IMR-90 (cell line): ENCODE results near the gene ANKRD13B. TPM values are rescaled to one million over a fixed set of nuclear protein-coding genes. Genes with fewer than 3 reads are reported as not detected.

Source experiments
- ATAC-seq: fragments of 200-7000 bp; cut with Tn5 transposase; 2 replicates; pipeline ENCODE4 v1.9.1; 2020; ENCODE audit warnings: low read depth, mild to moderate bottlenecking, moderate library complexity
- BruUV-seq: library from RNA; stranded (reverse); fragments of 400-500 nt; replicated peaks from 2 replicates; lab custom pipeline; 2021; lab: Mats Ljungman, UMichigan
- CTCF ChIA-PET: fragments of 300-600 bp; formaldehyde crosslinking; extraction: SDS; loops from one replicate; lab custom pipeline; 2021; ENCODE audit warnings: antibody characterized with exemption; lab: Yijun Ruan, JAX
- POLR2A ChIA-PET: fragments of 300-600 bp; sonication (Branson Sonifier 250); formaldehyde crosslinking; loops from one replicate; lab custom pipeline; 2022; ENCODE audit warnings: antibody characterized with exemption; ENCODE audit not compliant: unreplicated experiment; lab: Charles Lee
- DNase-seq: peaks from one replicate; pipeline ENCODE4 v3.0.0; 2013
- H2AFZ ChIP-seq: replicated peaks from 2 replicates; pipeline ENCODE3; 2013; ENCODE audit warnings: low read length, mild to moderate bottlenecking; ENCODE audit not compliant: poor library complexity
- H2AK5ac ChIP-seq: 2 replicates; pipeline ENCODE4 v1.6.1; 2013; ENCODE audit warnings: low read depth, low read length, inconsistent platforms
- H2AK9ac ChIP-seq: replicated peaks from 2 replicates; pipeline ENCODE3; 2013; ENCODE audit warnings: mild to moderate bottlenecking, low read depth, low read length, moderate library complexity; ENCODE audit not compliant: poor library complexity
- H2BK120ac ChIP-seq: 2 replicates; pipeline ENCODE4 v1.6.1; 2013; ENCODE audit warnings: low read depth, low read length, inconsistent platforms
- H2BK15ac ChIP-seq: 3 replicates; pipeline ENCODE4 v1.6.1; 2013; ENCODE audit warnings: low read depth, low read length, inconsistent platforms
- H2BK20ac ChIP-seq: 2 replicates; pipeline ENCODE4 v1.6.1; 2013; ENCODE audit warnings: low read depth, mild to moderate bottlenecking, inconsistent platforms, low read length, moderate library complexity
- H2BK5ac ChIP-seq: 2 replicates; pipeline ENCODE4 v1.6.1; 2013; ENCODE audit warnings: mild to moderate bottlenecking, low read depth, low read length, inconsistent platforms; ENCODE audit not compliant: poor library complexity, severe bottlenecking
- H3K14ac ChIP-seq: replicated peaks from 2 replicates; pipeline ENCODE4 v1.6.1; 2013; ENCODE audit warnings: low read depth, low read length, inconsistent platforms
- H3K18ac ChIP-seq: 2 replicates; pipeline ENCODE4 v1.6.1; 2013; ENCODE audit warnings: low read depth, low read length, control low read depth
- H3K23ac ChIP-seq: 2 replicates; pipeline ENCODE4 v1.6.1; 2013; ENCODE audit warnings: low read depth, low read length, inconsistent platforms
- H3K27ac ChIP-seq: 2 replicates; pipeline ENCODE4 v1.5.1; 2013; ENCODE audit warnings: mild to moderate bottlenecking, control low read depth, low read length; ENCODE audit not compliant: insufficient read depth
- H3K27me3 ChIP-seq: 2 replicates; pipeline ENCODE4 v1.6.1; 2013; ENCODE audit warnings: low read length; ENCODE audit not compliant: control insufficient read depth, insufficient read depth
- H3K36me3 ChIP-seq: 2 replicates; pipeline ENCODE4 v1.6.1; 2013; ENCODE audit warnings: low read length, mixed read lengths; ENCODE audit not compliant: control insufficient read depth, insufficient read depth
- H3K4ac ChIP-seq: 2 replicates; pipeline ENCODE4 v1.6.1; 2013; ENCODE audit warnings: low read depth, low read length, inconsistent platforms
- H3K4me1 ChIP-seq: 2 replicates; pipeline ENCODE4 v1.6.1; 2013; ENCODE audit warnings: low read length, mixed read lengths; ENCODE audit not compliant: control insufficient read depth, insufficient read depth
- H3K4me2 ChIP-seq: 2 replicates; pipeline ENCODE4 v1.6.1; 2013; ENCODE audit warnings: low read depth, mild to moderate bottlenecking, control low read depth, low read length, moderate library complexity
- H3K4me3 ChIP-seq: 2 replicates; pipeline ENCODE4 v1.5.1; 2013; ENCODE audit warnings: low read depth, mild to moderate bottlenecking, control low read depth, low read length, moderate library complexity; ENCODE audit not compliant: insufficient read depth
- H3K56ac ChIP-seq: 2 replicates; pipeline ENCODE4 v1.6.1; 2013; ENCODE audit warnings: low read length, inconsistent platforms; ENCODE audit not compliant: insufficient read depth; ENCODE audit errors: extremely low read depth
- H3K79me1 ChIP-seq, 2 experiments: 2 replicates each; pipeline ENCODE4 v1.6.1; 2013; ENCODE audit warnings: low read length in 2 of 2, inconsistent platforms in 1 of 2, low read depth in 1 of 2
- H3K9ac ChIP-seq: 2 replicates; pipeline ENCODE4 v1.6.1; 2013; ENCODE audit warnings: low read depth, low read length, control low read depth
- H3K9me1 ChIP-seq: 2 replicates; pipeline ENCODE4 v1.6.1; 2013; ENCODE audit warnings: low read length, inconsistent platforms; ENCODE audit not compliant: insufficient read depth
- H3K9me3 ChIP-seq: 2 replicates; pipeline ENCODE4 v1.6.1; 2013; ENCODE audit warnings: low read length; ENCODE audit not compliant: control insufficient read depth, insufficient read depth
- H4K20me1 ChIP-seq: 2 replicates; pipeline ENCODE4 v1.6.1; 2013; ENCODE audit warnings: low read length, inconsistent platforms; ENCODE audit not compliant: insufficient read depth
- H4K5ac ChIP-seq: 2 replicates; pipeline ENCODE4 v1.6.1; 2013; ENCODE audit warnings: mild to moderate bottlenecking, low read depth, low read length, control low read depth
- H4K8ac ChIP-seq, 2 experiments: 2 replicates each; pipeline ENCODE4 v1.6.1; 2013; ENCODE audit warnings: low read depth in 2 of 2, low read length in 2 of 2, control low read depth in 1 of 2, inconsistent platforms in 1 of 2
- H4K91ac ChIP-seq: 2 replicates; pipeline ENCODE4 v1.6.1; 2013; ENCODE audit warnings: low read depth, low read length, inconsistent platforms; ENCODE audit not compliant: insufficient read depth
- CHD1 ChIP-seq: IDR thresholded peaks from 2 replicates; pipeline ENCODE4 v1.6.1; 2012; ENCODE audit warnings: low read depth, low read length, improper control_type of control experiment
- WGBS, 2 experiments: methylation state at CpG; one replicate each; pipeline versions ENCODE4 v1.1.5 to v1.1.7; 2013; ENCODE audit warnings: missing lambda C conversion rate in 2 of 2; ENCODE audit not compliant: insufficient read length in 1 of 2; ENCODE audit errors: extremely low coverage in 2 of 2; 5-methylcytosine and 5-hydroxymethylcytosine counted together
- dilution Hi-C: fragments of 300-500 bp; cut with HindIII; formaldehyde crosslinking; loops from one replicate; pipeline ENCODE4 v1.14.3; 2018; ENCODE audit warnings: low sequenced_read_pairs; ENCODE audit not compliant: unreplicated experiment
- in situ Hi-C: fragments of 300-500 bp; cut with MboI; formaldehyde crosslinking; loops from 3 replicates; pipeline ENCODE4 v1.14.3; 2019; ENCODE audit warnings: low sequenced_read_pairs, inconsistent platforms, mixed read lengths
- intact Hi-C: fragments of 100-400 bp; cut with micrococcal nuclease; formaldehyde crosslinking; loops from 2 replicates; pipeline ENCODE4 v1.10.0; 2022
- polyA plus RNA-seq, 3 experiments: library from polyadenylated mRNA; depleted of rRNA; stranded (reverse); fragments of >200 nt; gene quantifications; 2 replicates each; pipeline ENCODE4 v1.2.3, GENCODE V29; 2012; ENCODE audit warnings: low replicate concordance in 1 of 3
- total RNA-seq: library from RNA; depleted of rRNA; stranded (reverse); fragments of >200 nt; gene quantifications from 2 replicates; pipeline ENCODE4 v1.2.3, GENCODE V29; 2012

ANKRD13B gene
- total and polyA plus RNA-seq, 2 of the 4 experiments (the other 2 are of a cell fraction) = 0.90 to 4.0 TPM

DNA sequence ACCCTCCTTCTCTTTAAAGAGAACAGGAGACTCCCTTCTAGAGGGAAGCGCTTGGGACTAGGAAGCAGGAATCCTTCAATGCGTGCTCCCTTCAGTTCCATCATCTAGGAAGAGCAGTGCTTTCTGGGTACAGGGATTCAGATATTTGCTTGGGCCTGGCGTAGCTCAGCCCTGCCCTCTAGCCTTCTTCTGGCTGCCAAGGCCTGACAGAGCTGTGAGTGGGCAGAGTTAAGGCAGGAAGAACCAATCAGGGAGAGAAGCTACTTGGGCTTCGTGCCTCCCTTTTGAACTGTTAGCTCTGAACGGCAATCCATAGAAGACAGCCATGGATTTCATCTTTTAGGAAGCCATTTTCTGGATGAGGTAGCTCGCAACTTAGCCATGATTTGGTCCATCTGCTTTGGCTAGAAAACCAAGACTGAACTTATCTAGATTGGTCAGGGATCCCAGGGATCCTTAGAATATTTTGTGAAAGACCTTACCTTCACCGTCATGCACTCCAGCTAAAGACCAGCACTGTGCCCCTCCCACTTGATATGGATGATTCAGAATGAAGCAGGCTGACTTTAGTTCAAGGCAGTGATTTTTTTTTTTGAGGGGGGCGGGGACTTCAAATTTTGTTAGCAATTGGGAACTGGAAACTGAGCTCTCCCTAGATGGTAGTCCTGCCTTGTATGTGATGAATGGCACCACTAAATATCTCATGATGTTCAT lies 32.3 kb downstream of the ANKRD13B start:
- Histone ChIP-seq H3K18ac (no peak overlapping the region), H2AFZ (no peak overlapping the region)

More for the DNA sequence above, 32.3 kb downstream of the ANKRD13B start:
- Histone ChIP-seq H3K4me1 (peaks cover 12% of the 10 kb centered on the region), H4K8ac (no peak overlapping the region), H3K36me3 (peaks cover 6% of the 10 kb centered on the region), H3K27ac (no peak overlapping the region), H2AK9ac (no peak overlapping the region), H3K9me1 (peaks cover 18% of the 10 kb centered on the region), H3K27me3 (no peaks in the 10 kb centered on the region), H2BK20ac (no peak overlapping the region), H2BK120ac (no peak overlapping the region), H3K9me3 (no peaks in the 10 kb centered on the region), H2BK5ac (no peak overlapping the region), H3K56ac (no peak overlapping the region), H3K14ac (no peak overlapping the region), H4K20me1 (peaks cover 4% of the 10 kb centered on the region; the same call in 1 of the 2 replicates), H3K4ac (no peak overlapping the region), H2AK5ac (no peak overlapping the region), H4K91ac (no peak overlapping the region), H3K79me1 (peaks cover 0 to 14% of the 10 kb centered on the region in 2 experiments; a peak in 2 of 4 replicates), H4K5ac (no peak overlapping the region), H3K4me2 (no peak overlapping the region), H2BK15ac (no peak overlapping the region), H3K4me3 (no peak overlapping the region), H3K9ac (no peak overlapping the region), H3K23ac (no peak overlapping the region)
- DNase-seq = peak; percentile 35
- BruUV-seq = no TSS peak
- intact Hi-C loops = no loop called here
- dilution Hi-C loops = no loop called here
- TF ChIP-seq CHD1 = no peak
- whole genome bisulfite sequencing, 2 experiments = 83% methylated on average over 1 of the region's 8 CpGs; no CpG with 5 or more reads in 1 of the 2 experiments
- POLR2A ChIA-PET = no interaction called here
- ATAC-seq = no peak
- in situ Hi-C loops = no loop called here
- CTCF ChIA-PET = no interaction called here
